IPS-20b (cell line): ENCODE data around the gene STXBP6.
"Not testable (repeated sequence)": the region's sequence is repeated elsewhere in the genome, so short reads cannot be mapped to it uniquely, and the experiment has no call there.

Experiments
- H3K27ac ChIP-seq: one replicate; pipeline ENCODE4 v1.5.1; 2013; ENCODE audit warnings: low read length
- H3K27me3 ChIP-seq: 2 replicates; pipeline ENCODE4 v1.6.1; 2013; ENCODE audit warnings: mild to moderate bottlenecking, low read length, inconsistent platforms; ENCODE audit not compliant: insufficient read depth
- H3K36me3 ChIP-seq: 2 replicates; pipeline ENCODE4 v1.6.1; 2013; ENCODE audit warnings: low read depth, mild to moderate bottlenecking, inconsistent platforms, low read length, moderate library complexity; ENCODE audit not compliant: insufficient read depth
- H3K4me1 ChIP-seq: 2 replicates; pipeline ENCODE4 v1.6.1; 2013; ENCODE audit warnings: mild to moderate bottlenecking, control low read depth, inconsistent platforms, low read length, moderate library complexity; ENCODE audit not compliant: insufficient read depth
- H3K4me3 ChIP-seq: 2 replicates; pipeline ENCODE4 v1.5.1; 2013; ENCODE audit warnings: mild to moderate bottlenecking, low read length, inconsistent platforms
- H3K9ac ChIP-seq: 2 replicates; pipeline ENCODE4 v1.6.1; 2013; ENCODE audit warnings: low read depth, mild to moderate bottlenecking, inconsistent platforms, low read length, moderate library complexity
- H3K9me3 ChIP-seq: 2 replicates; pipeline ENCODE4 v1.6.1; 2013; ENCODE audit warnings: mild to moderate bottlenecking, low read depth, low read length, inconsistent platforms; ENCODE audit not compliant: insufficient read depth

STXBP6 gene

DNA sequence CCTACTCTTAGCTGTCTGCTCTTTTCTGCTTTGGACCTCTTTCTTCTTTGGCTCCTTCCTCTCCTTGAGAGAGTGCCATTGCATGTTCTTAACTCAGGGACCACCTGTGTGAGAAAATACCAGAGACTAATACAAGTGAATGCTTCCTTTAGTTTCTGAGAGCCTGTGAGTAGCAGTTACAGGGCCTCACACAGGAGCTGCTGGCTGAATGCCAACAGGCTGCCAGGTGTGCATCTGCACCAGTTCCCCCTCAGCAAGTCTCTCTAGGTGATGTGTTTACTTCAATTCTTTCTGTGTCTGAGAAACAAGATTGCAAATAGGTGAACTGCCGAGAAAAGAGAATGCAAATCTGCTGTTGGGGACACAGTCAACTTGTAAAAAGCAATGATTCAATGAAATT lies 108.2 kb downstream of the STXBP6 start:
- Histone ChIP-seq H3K27me3 (no peaks in the 10 kb centered on the region), H3K9ac (no peak overlapping the region; the same call in 1 of the 2 replicates), H3K27ac (peak overlapping the region; percentile 49), H3K4me1 (peaks cover 29% of the 10 kb centered on the region; the same call in 1 of the 2 replicates), H3K9me3 (no peaks in the 10 kb centered on the region), H3K4me3 (no peak overlapping the region), H3K36me3 (no peaks in the 10 kb centered on the region)

DNA sequence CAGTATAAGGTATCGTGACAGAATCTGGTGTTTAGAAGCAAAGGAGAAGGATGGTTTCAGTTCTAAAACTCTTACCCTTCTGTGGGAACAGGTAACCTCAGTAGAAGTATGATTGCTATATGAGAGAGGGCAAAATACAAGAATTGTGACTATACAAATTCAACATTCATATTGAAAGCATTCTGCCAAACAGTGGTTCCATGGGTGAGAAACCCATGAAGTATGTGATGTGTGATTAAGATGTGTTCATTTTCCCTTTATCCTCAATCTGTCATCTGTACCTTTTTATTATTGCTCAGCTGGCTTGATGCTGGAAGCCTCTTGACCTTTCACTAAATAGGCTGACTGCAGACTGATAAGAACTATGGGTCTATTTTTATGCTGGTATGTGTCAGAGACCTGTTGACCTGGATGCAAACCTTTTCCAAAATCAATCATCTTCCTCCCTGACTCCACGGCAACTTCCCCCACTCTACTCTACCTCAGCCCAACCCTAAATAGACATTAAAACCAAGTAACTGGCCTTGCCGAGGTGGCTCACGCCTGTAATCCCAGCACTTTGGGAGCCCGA lies 109.6 kb downstream of the STXBP6 start:
- Histone ChIP-seq H3K27ac (no peak overlapping the region), H3K27me3 (no peaks in the 10 kb centered on the region), H3K36me3 (no peaks in the 10 kb centered on the region), H3K9ac (no peak overlapping the region), H3K4me1 (peaks cover 29% of the 10 kb centered on the region; the same call in 1 of the 2 replicates), H3K4me3 (no peak overlapping the region), H3K9me3 (no peaks in the 10 kb centered on the region)

DNA sequence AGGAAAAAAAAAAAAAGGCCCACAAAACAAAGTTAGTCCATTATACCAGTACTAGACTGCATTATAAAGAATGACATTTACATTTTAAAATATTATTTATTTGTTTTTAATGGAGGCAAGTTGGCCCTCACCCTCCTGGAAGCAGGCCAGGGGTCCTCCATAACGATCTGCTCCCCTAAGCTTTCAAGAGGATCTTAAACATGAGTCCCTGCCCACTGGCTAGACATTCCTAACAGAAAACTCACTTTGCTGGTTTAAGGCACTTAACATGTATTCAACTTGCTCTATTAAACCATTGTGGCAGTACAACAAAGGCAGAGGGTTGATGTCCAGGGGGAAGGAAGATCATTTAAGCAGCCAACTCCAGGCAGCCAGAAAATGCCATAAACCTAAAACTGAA lies 111.4 kb downstream of the STXBP6 start:
- no peaks in the 10 kb centered on the region for H3K27me3 ChIP-seq
- H3K36me3 ChIP-seq: no peaks in the 10 kb centered on the region

DNA sequence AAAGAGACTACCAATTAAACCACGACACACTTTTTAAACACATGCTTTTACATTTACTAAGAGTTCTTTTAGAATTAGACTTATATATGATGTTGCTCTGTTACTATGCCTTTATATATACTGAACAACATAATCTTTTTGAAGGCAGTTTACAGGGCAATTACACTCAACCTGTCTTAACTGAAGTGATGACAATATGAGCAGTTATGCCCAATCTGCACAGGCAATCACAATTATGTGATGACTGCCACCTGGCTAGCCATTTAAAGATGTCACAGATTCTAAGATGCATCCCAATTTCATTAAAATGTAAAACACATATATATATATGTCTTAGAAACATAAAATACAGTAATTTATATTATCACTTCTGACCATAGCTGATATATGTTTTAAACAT lies 112.6 kb downstream of the STXBP6 start:
- no peak overlapping the region for H3K4me3 ChIP-seq
- peaks cover 14% of the 10 kb centered on the region; the same call in 1 of the 2 replicates for H3K4me1 ChIP-seq
- H3K9ac ChIP-seq: no peak overlapping the region
- no peaks in the 10 kb centered on the region for H3K36me3 ChIP-seq
- H3K9me3 ChIP-seq: no peaks in the 10 kb centered on the region
- no peaks in the 10 kb centered on the region for H3K27me3 ChIP-seq
- no peak overlapping the region for H3K27ac ChIP-seq

More for the DNA sequence above, 111.4 kb downstream of the STXBP6 start:
- H3K27ac ChIP-seq: no peak overlapping the region
- H3K9me3 ChIP-seq: no peaks in the 10 kb centered on the region
- H3K4me1 ChIP-seq: peaks cover 25% of the 10 kb centered on the region; the same call in 1 of the 2 replicates
- no peak overlapping the region for H3K9ac ChIP-seq
- H3K4me3 ChIP-seq: no peak overlapping the region

DNA sequence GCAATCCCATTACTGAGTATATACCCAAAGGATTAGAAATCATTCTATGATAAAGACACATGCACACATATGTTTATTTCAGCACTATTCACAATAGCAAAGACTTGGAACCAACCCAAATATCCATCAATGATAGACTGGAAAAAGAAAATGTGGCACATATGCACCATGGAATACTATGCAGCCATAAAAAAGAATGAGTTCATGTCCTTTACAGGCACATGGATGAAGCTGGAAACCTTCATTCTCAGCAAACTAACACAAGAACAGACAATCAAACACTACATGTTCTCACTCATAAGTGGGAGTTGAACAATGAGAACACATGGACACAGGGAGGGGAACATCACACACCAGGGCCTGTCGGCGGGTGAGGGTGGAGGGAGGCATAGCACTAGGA lies 113.2 kb downstream of the STXBP6 start:
- H3K4me3 ChIP-seq, H3K4me1 ChIP-seq, H3K27me3 ChIP-seq, H3K36me3 ChIP-seq, H3K9me3 ChIP-seq, H3K27ac ChIP-seq, H3K9ac ChIP-seq: not testable (repeated sequence)

DNA sequence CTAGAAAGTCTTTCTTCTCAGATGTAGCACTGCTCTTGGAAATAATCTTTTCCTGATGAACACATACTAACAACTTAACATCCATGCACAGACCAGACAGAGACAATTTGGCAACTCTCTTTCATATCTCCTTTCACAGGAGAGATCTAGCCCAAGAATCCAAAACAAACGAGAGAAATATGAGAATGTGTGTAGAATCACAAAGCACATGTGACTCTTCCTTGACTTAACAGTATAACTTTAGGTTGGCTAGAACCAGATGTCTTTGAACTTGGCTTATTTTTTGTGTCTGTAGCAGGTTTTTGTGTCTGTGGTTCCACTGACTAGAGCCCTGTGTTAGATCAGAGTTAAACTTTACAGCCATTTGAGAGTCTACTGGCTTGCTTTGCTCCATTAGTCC lies 114.2 kb downstream of the STXBP6 start:
- no peaks in the 10 kb centered on the region for H3K9me3 ChIP-seq
- H3K27ac ChIP-seq: no peak overlapping the region
- H3K36me3 ChIP-seq: no peaks in the 10 kb centered on the region
- H3K4me3 ChIP-seq: no peak overlapping the region
- H3K4me1 ChIP-seq: no peaks in the 10 kb centered on the region
- H3K9ac ChIP-seq: no peak overlapping the region
- H3K27me3 ChIP-seq: no peaks in the 10 kb centered on the region

DNA sequence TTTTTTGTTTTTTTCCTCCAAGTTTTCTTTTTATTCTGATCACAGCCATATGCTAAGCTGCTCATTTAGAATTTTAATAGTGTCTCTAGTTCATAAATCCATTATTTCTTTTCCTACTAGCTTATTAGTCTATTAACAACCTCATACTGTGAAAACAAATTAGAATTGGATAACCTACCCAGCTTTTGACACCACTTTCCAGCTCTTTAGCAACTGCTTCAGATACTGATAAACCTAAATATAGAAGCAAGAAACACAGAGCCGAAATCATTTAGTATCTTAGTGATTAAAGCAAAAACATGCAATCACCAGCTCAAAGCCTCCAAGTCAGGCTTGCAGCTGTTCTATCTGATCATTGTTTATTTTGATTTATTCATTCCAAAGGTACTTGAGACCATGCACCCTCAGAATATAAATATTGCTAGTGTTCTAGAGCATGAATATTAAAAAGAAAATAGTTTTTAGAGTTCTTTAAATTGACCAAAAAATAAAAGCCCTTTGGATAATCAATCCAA lies 121.5 kb downstream of the STXBP6 start:
- Histone ChIP-seq H3K4me3 (no peak overlapping the region), H3K36me3 (no peaks in the 10 kb centered on the region)

DNA sequence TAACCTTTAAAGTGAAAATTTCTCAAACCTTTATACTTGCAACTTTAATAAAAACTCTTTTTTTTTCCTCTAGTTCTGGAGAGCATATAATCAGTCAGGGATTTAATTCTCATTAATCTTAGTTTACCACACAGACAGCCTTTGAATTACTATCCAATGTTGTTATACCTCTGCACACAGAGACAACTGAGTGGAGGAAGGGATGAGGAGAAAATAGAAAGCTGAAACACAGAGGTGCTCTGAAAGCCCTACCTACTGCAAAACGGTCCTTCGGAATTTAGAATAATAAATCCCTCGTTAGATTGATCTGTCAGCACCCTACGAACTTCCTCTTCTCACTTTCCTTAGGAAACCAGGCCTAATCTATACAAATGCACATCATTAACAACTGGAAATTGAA lies 122.1 kb downstream of the STXBP6 start:
- H3K27me3 ChIP-seq: no peaks in the 10 kb centered on the region
- no peak overlapping the region for H3K9ac ChIP-seq
- H3K9me3 ChIP-seq: no peaks in the 10 kb centered on the region
- no peak overlapping the region for H3K27ac ChIP-seq
- H3K4me3 ChIP-seq: no peak overlapping the region
- H3K36me3 ChIP-seq: no peaks in the 10 kb centered on the region
- H3K4me1 ChIP-seq: peaks cover 23% of the 10 kb centered on the region; the same call in 1 of the 2 replicates

More for the DNA sequence above, 121.5 kb downstream of the STXBP6 start:
- Histone ChIP-seq H3K27ac (no peak overlapping the region), H3K9ac (no peak overlapping the region), H3K27me3 (no peaks in the 10 kb centered on the region), H3K4me1 (peaks cover 21% of the 10 kb centered on the region; the same call in 1 of the 2 replicates), H3K9me3 (no peaks in the 10 kb centered on the region)

DNA sequence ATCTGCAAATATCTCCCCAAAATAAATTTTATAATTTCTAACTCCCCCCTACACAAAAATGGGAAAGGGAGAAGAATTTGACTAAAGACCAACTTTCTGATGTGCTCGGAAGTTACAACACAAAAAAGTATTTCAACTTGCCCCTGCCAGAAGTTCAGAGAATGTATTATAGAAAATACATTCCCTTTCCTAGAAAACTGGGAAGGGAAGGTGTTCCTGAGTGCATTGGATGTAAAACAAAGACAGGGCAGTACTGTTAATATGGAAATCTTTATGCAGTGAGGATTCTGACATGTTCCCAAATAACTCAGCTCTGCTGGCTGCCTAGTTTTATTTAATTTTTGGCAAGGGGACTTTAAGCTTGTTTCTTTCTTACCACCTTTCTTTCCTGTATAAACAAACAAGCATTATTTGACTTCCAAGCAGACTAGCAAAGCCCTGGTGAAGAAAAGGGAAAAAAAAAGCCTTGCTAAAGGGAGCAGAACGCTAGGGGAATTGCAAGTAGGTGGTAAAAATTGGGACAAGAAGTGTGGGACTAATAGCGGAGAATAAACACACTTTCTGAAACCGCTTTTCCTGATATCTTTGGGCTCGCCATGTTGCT lies 124.1 kb downstream of the STXBP6 start:
- Histone ChIP-seq H3K27me3 (no peaks in the 10 kb centered on the region), H3K27ac (no peak overlapping the region), H3K36me3 (no peaks in the 10 kb centered on the region), H3K4me1 (peaks cover 23% of the 10 kb centered on the region; the same call in 1 of the 2 replicates), H3K9me3 (no peaks in the 10 kb centered on the region), H3K4me3 (no peak overlapping the region), H3K9ac (no peak overlapping the region)

DNA sequence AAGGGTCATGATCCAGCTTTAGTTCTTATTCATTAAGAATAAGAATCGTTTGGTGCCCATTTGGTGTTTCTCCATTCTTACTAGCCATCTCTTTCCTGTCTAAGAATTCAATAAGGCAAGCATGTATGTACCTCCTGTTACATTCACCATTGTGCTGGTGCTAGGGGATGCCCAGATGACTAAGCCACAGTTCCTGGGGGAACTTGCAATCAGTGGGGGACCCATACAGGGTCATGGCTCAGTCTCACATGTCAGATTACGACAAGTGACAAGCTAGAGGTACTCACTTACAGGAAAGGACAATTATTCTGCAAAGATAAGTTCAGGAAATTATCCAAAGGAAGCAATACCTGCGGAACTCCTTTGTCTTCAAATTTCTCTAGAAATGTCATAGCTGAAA lies 125.4 kb downstream of the STXBP6 start:
- Histone ChIP-seq H3K36me3 (no peaks in the 10 kb centered on the region), H3K9ac (no peak overlapping the region), H3K9me3 (no peaks in the 10 kb centered on the region), H3K4me1 (peaks cover 29% of the 10 kb centered on the region; the same call in 1 of the 2 replicates), H3K27ac (no peak overlapping the region), H3K4me3 (no peak overlapping the region), H3K27me3 (no peaks in the 10 kb centered on the region)

DNA sequence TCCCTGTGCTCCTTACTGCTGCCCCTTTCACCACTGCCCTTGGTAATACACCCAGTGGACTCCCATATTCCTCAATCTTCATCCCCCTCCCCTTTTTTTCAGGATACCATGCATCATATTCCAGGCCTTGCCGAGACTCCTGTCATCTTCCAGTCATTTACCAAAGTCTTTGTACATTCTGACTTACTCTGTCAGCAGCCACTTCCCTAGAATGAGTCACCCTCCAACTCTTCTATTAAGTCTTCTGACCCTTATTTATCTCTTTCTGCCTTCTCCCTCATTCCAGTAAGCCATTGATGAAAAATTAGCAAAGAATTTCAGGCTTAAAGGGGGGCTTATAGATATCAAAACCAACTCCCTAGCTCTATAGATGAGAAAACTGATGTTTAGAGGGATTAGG lies 128.0 kb downstream of the STXBP6 start:
- H3K36me3 ChIP-seq: no peaks in the 10 kb centered on the region
- H3K9ac ChIP-seq: no peak overlapping the region
- peaks cover 27% of the 10 kb centered on the region; the same call in 1 of the 2 replicates for H3K4me1 ChIP-seq
- H3K27ac ChIP-seq: no peak overlapping the region
- H3K9me3 ChIP-seq: no peaks in the 10 kb centered on the region
- no peaks in the 10 kb centered on the region for H3K27me3 ChIP-seq
- H3K4me3 ChIP-seq: no peak overlapping the region
